Astrocyte (in vitro differentiated cells and primary cell): ENCODE data around the gene ME3. TPM values are rescaled to one million over a fixed set of nuclear protein-coding genes. Genes with fewer than 3 reads are reported as not detected.

ENCODE experiments used
- DNase-seq: peaks from one replicate; pipeline ENCODE4 v3.0.0-alpha.2; 2010; ENCODE audit warnings: low read depth
- FAIRE-seq: peaks from 2 replicates; lab custom pipeline; 2011; peaks lifted over from hg19 to GRCh38; lab: Jason Lieb, UNC
- H2AFZ ChIP-seq: 2 replicates; pipeline ENCODE4 v1.6.0; 2012; ENCODE audit warnings: low read depth, low read length, inconsistent platforms
- H3K27ac ChIP-seq: 2 replicates; pipeline ENCODE4 v1.5.1; 2011; ENCODE audit warnings: low read depth, low read length, inconsistent platforms
- H3K27me3 ChIP-seq: 2 replicates; pipeline ENCODE4 v1.6.0; 2011; ENCODE audit warnings: low read length, inconsistent platforms; ENCODE audit not compliant: insufficient read depth
- H3K36me3 ChIP-seq: 2 replicates; pipeline ENCODE4 v1.5.1; 2011; ENCODE audit warnings: low read length, inconsistent platforms; ENCODE audit not compliant: insufficient read depth
- H3K4me1 ChIP-seq: 2 replicates; pipeline ENCODE4 v1.5.1; 2011; ENCODE audit warnings: low read length, inconsistent platforms; ENCODE audit not compliant: insufficient read depth
- H3K4me2 ChIP-seq: 2 replicates; pipeline ENCODE4 v1.6.0; 2012; ENCODE audit warnings: low read length, inconsistent platforms
- H3K4me3 ChIP-seq: 2 replicates; pipeline ENCODE4 v1.5.1; 2011; ENCODE audit warnings: low read depth, mild to moderate bottlenecking, low read length, inconsistent platforms; ENCODE audit not compliant: insufficient read depth
- H3K79me2 ChIP-seq: 2 replicates; pipeline ENCODE4 v1.6.0; 2012; ENCODE audit warnings: mild to moderate bottlenecking, low read length, inconsistent platforms; ENCODE audit not compliant: insufficient read depth
- H3K9ac ChIP-seq: 2 replicates; pipeline ENCODE4 v1.6.0; 2012; ENCODE audit warnings: mild to moderate bottlenecking, low read length, inconsistent platforms
- H3K9me3 ChIP-seq: 2 replicates; pipeline ENCODE4 v1.5.1; 2012; ENCODE audit warnings: low read depth, mild to moderate bottlenecking, low read length, inconsistent platforms; ENCODE audit not compliant: insufficient read depth
- H4K20me1 ChIP-seq: 2 replicates; pipeline ENCODE4 v1.6.0; 2012; ENCODE audit warnings: low read length, inconsistent platforms; ENCODE audit not compliant: insufficient read depth
- H3K27ac Mint-ChIP-seq: one replicate; pipeline ENCODE4 v1.8.0; 2021; ENCODE audit warnings: mild to moderate bottlenecking, mixed read lengths; ENCODE audit not compliant: unreplicated experiment
- H3K27me3 Mint-ChIP-seq: one replicate; pipeline ENCODE4 v1.8.0; 2021; ENCODE audit warnings: low read depth, mixed read lengths; ENCODE audit not compliant: unreplicated experiment
- H3K36me3 Mint-ChIP-seq: one replicate; pipeline ENCODE4 v1.8.0; 2021; ENCODE audit warnings: low read depth, mixed read lengths; ENCODE audit not compliant: unreplicated experiment
- H3K4me1 Mint-ChIP-seq: one replicate; pipeline ENCODE4 v1.8.0; 2021; ENCODE audit warnings: low read depth, mixed read lengths; ENCODE audit not compliant: unreplicated experiment
- H3K4me3 Mint-ChIP-seq: one replicate; pipeline ENCODE4 v1.8.0; 2021; ENCODE audit warnings: mild to moderate bottlenecking, moderate library complexity, mixed read lengths; ENCODE audit not compliant: unreplicated experiment
- H3K9me3 Mint-ChIP-seq: one replicate; pipeline ENCODE4 v1.8.0; 2021; ENCODE audit warnings: mild to moderate bottlenecking, mixed read lengths; ENCODE audit not compliant: unreplicated experiment
- CTCF ChIP-seq: IDR thresholded peaks from 2 replicates; pipeline ENCODE4 v1.5.1; 2011; ENCODE audit warnings: low read depth, mild to moderate bottlenecking, inconsistent platforms, low read length, moderate library complexity; ENCODE audit not compliant: insufficient read depth
- EZH2 ChIP-seq: IDR thresholded peaks from 2 replicates; pipeline ENCODE4 v1.6.1; 2012; ENCODE audit warnings: mild to moderate bottlenecking, low read length, inconsistent platforms; ENCODE audit not compliant: insufficient read depth
- total RNA-seq: library from RNA; stranded (reverse); gene quantifications from 2 replicates; pipeline ENCODE4 v1.2.1, GENCODE V29; 2021

ME3 gene
- total RNA-seq, 1 donor from 2014 or later: 28.6 TPM

DNA sequence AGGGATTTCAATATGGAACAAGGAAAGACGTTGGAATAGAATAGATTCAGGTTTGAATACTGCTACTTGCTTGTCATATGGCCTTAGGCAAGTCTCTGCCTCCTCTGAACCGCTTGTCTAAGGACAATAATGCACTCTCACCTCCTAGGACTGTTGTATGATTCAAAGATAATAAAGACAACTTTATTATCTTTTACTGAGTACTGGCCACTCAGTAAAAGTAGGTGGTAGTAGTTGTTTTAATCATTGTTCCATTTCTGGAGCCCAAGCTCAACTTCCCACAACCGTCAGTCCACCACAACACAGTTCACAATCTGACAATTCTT lies 134.2 kb downstream of the ME3 start:
- Histone ChIP-seq H3K27ac (no peak overlapping the region), H3K36me3 (no peaks in the 10 kb centered on the region), H3K9ac (no peak overlapping the region), H3K4me1 (no peaks in the 10 kb centered on the region), H2AFZ (no peak overlapping the region), H3K4me3 (no peak overlapping the region), H4K20me1 (no peaks in the 10 kb centered on the region), H3K27me3 (no peaks in the 10 kb centered on the region), H3K9me3 (no peaks in the 10 kb centered on the region), H3K4me2 (no peak overlapping the region), H3K79me2 (no peaks in the 10 kb centered on the region)
- FAIRE-seq (no peak), DNase-seq (no peak)
- peaks cover 19% of the 10 kb centered on the region for H3K36me3 Mint-ChIP-seq
- H3K4me1 Mint-ChIP-seq: no peaks in the 10 kb centered on the region
- TF ChIP-seq EZH2 (no peak), CTCF (no peak)
- H3K27me3 Mint-ChIP-seq: no peaks in the 10 kb centered on the region
- H3K4me3 Mint-ChIP-seq: no peak overlapping the region
- no peak overlapping the region for H3K27ac Mint-ChIP-seq
- peaks cover 15% of the 10 kb centered on the region for H3K9me3 Mint-ChIP-seq

DNA sequence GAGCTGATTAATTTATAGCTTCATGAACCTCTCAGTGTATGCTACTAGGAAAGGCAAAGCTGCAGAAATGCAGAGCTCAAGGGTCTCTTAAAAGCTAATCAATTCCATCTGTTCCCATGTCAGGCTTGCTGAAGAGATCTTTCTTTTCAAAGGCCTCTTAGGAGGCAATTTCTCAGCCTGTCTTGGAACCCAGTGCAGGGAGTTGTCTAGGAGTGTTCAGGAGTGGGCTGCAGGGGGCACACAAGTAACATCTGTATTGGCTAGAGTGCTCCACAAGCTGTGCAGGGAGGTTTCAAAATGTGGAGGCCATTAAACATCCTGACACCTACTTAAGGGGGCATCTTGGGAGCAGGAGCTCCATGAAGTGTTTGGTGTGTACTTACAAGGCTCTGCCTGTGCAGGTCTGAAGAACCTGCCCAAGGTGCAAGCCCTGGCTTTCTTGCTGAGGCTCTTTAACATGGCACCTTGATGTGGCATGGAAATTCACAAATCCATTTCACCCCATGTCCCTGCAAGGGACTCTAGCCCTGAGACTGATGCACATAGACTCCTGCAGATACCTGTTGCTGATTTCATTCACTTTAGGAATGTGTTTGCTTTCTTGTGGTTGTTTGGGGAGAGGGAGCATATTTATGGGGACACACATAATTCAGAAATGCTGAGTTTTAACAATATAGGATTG lies 134.7 kb downstream of the ME3 start:
- Histone ChIP-seq H3K4me2 (no peak overlapping the region), H3K27ac (no peak overlapping the region), H3K36me3 (no peaks in the 10 kb centered on the region), H3K27me3 (no peaks in the 10 kb centered on the region), H2AFZ (no peak overlapping the region), H3K79me2 (no peaks in the 10 kb centered on the region), H3K9ac (no peak overlapping the region), H3K4me3 (no peak overlapping the region), H3K4me1 (no peaks in the 10 kb centered on the region), H3K9me3 (no peaks in the 10 kb centered on the region), H4K20me1 (no peaks in the 10 kb centered on the region)
- Mint-ChIP-seq H3K4me3 (no peak overlapping the region), H3K9me3 (peaks cover 15% of the 10 kb centered on the region), H3K36me3 (peaks cover 19% of the 10 kb centered on the region), H3K27ac (no peak overlapping the region), H3K4me1 (no peaks in the 10 kb centered on the region), H3K27me3 (no peaks in the 10 kb centered on the region)
- FAIRE-seq (no peak), DNase-seq (no peak)
- TF ChIP-seq CTCF (no peak), EZH2 (no peak)

- Mint-ChIP-seq H3K9me3 (peaks cover 12% of the 10 kb centered on the region), H3K27ac (no peak overlapping the region), H3K4me1 (no peaks in the 10 kb centered on the region), H3K27me3 (no peaks in the 10 kb centered on the region), H3K4me3 (no peak overlapping the region), H3K36me3 (peaks cover 13% of the 10 kb centered on the region)
- Histone ChIP-seq H3K4me3 (no peak overlapping the region), H3K4me2 (no peak overlapping the region), H4K20me1 (no peaks in the 10 kb centered on the region), H3K4me1 (no peaks in the 10 kb centered on the region), H2AFZ (no peak overlapping the region), H3K79me2 (no peaks in the 10 kb centered on the region), H3K27me3 (no peaks in the 10 kb centered on the region), H3K9me3 (no peaks in the 10 kb centered on the region), H3K9ac (no peak overlapping the region), H3K36me3 (no peaks in the 10 kb centered on the region), H3K27ac (no peak overlapping the region)
- FAIRE-seq (no peak), DNase-seq (no peak)
- TF ChIP-seq EZH2 (no peak), CTCF (no peak)
These were observed 136.6 kb downstream of the ME3 start for GRCh38 chr11:86535773-86536172.
